Measurements from ENCODE around the gene HCN4.

HCN4 gene

GRCh38 chr15:73295630-73296286, 73.0 kb downstream of the HCN4 start:
- DNase-seq (ENCODE audit: low read depth): no peak

- DNase-seq (ENCODE audit: low read depth): no peak
Measured at GRCh38 chr15:73293773-73294172, 75.0 kb downstream of the HCN4 start.

- DNase-seq (ENCODE audit: low read depth): no peak
Measured at GRCh38 chr15:73291441-73291840, 77.3 kb downstream of the HCN4 start.

- no peak for DNase-seq (ENCODE audit: low read depth)
Measured at GRCh38 chr15:73287019-73287418, 81.7 kb downstream of the HCN4 start.

- DNase-seq (ENCODE audit: low read depth): no peak
Measured at GRCh38 chr15:73286311-73286710, 82.4 kb downstream of the HCN4 start.

- DNase-seq (ENCODE audit: low read depth): no peak
Measured at GRCh38 chr15:73284090-73284716, 84.6 kb downstream of the HCN4 start.

GRCh38 chr15:73283366-73283962, 85.3 kb downstream of the HCN4 start:
- no peak for DNase-seq (ENCODE audit: low read depth)

- no peak for DNase-seq (ENCODE audit: low read depth)
Measured at GRCh38 chr15:73282567-73283365, 86.0 kb downstream of the HCN4 start.

GRCh38 chr15:73275862-73276261, 92.9 kb downstream of the HCN4 start:
- no peak for DNase-seq (ENCODE audit: low read depth)

- peak; percentile 16 for DNase-seq (ENCODE audit: low read depth)
Measured at GRCh38 chr15:73273181-73274002, 95.4 kb downstream of the HCN4 start.

- no peak for DNase-seq (ENCODE audit: low read depth)
Measured at GRCh38 chr15:73270366-73271097, 98.2 kb downstream of the HCN4 start.

All from activated gamma-delta T cell treated with anti-CD3 and anti-CD28 coated beads, Interleukin-2, amount 50 U/mL, for 16 hours (primary cell).